ENCODE data around the gene DMD. TPM values are rescaled to one million over a fixed set of nuclear protein-coding genes. Genes with fewer than 3 reads are reported as not detected.

The DMD gene
- total and polyA plus RNA-seq, 2 donors (not counting 1 experiment from before 2014, with no cell fraction given) = 2.0 to 51.8 TPM

GRCh38 chrX:33045245-33045644 lies 166.1 kb downstream of the DMD start:
- H3K27ac ChIP-seq (ENCODE audit: low read length in 2 of 2) = no peak overlapping the region
- no peaks in the 10 kb centered on the region for H3K9me3 ChIP-seq (ENCODE audit: control extremely low read depth in 1 of 3, control insufficient read depth in 2 of 3, insufficient read depth in 1 of 3, low read length in 2 of 3)
- intact Hi-C loops (cut with micrococcal nuclease) = no loop called here
- no peak overlapping the region for H2AFZ ChIP-seq (ENCODE audit: insufficient read depth, low read depth, low read length, poor library complexity, severe bottlenecking)
- ChIA-PET CTCF (no interaction called here), POLR2A (no interaction called here)
- DNase-seq = no peak
- TF ChIP-seq EZH2 (IDR thresholded peaks at IDR 0.05; ENCODE audit: borderline replicate concordance, insufficient read depth, low read depth, low read length, poor library complexity, severe bottlenecking) = no peak
- no peak for TF ChIP-seq CTCF (IDR thresholded peaks at IDR 0.05)
- ATAC-seq (ENCODE audit: low read depth) = no peak
- no peaks in the 10 kb centered on the region for H3K4me1 ChIP-seq (ENCODE audit: control insufficient read depth in 2 of 2, insufficient read depth in 2 of 2, low read length in 2 of 2)
- no peaks in the 10 kb centered on the region for H4K20me1 ChIP-seq (ENCODE audit: control insufficient read depth, insufficient read depth, low read length, poor library complexity, severe bottlenecking)
- no peaks in the 10 kb centered on the region for H3K36me3 ChIP-seq (replicated peaks in 1 of 2; ENCODE audit: control extremely low read depth in 1 of 2, control insufficient read depth in 1 of 2, extremely low read depth in 1 of 2, insufficient read depth in 2 of 2, low read length in 1 of 2)
- H3K9ac ChIP-seq (ENCODE audit: low read length) = no peak overlapping the region
- H3K4me2 ChIP-seq (replicated peaks; ENCODE audit: low read depth, low read length, poor library complexity, severe bottlenecking) = no peak overlapping the region
- no peaks in the 10 kb centered on the region for H3K4me1 Mint-ChIP-seq
- no peak overlapping the region for H3K27ac Mint-ChIP-seq
- no peak overlapping the region for H3K4me3 ChIP-seq (ENCODE audit: control extremely low read depth in 1 of 5, extremely low read depth in 1 of 5, insufficient read depth in 1 of 5, low read depth in 2 of 5, low read length in 4 of 5)
- no peaks in the 10 kb centered on the region for H3K9me3 Mint-ChIP-seq (ENCODE audit: insufficient read depth)
- no CpG with 5 or more reads among the region's 3 CpGs for WGBS (ENCODE audit: insufficient coverage)
- H3K79me2 ChIP-seq (ENCODE audit: control insufficient read depth, insufficient read depth, low read length) = no peaks in the 10 kb centered on the region
- no peaks in the 10 kb centered on the region for H3K27me3 ChIP-seq (replicated peaks in 1 of 4; ENCODE audit: control extremely low read depth in 1 of 4, control insufficient read depth in 3 of 4, insufficient read depth in 4 of 4, low read length in 3 of 4)
- H3K27me3 Mint-ChIP-seq = no peaks in the 10 kb centered on the region
- H3K4me3 Mint-ChIP-seq = no peak overlapping the region

- Histone ChIP-seq H3K79me2 (ENCODE audit: control insufficient read depth, insufficient read depth, low read length) (no peaks in the 10 kb centered on the region), H3K4me2 (replicated peaks; ENCODE audit: low read depth, low read length, poor library complexity, severe bottlenecking) (no peak overlapping the region), H3K9me3 (ENCODE audit: control extremely low read depth in 1 of 3, control insufficient read depth in 2 of 3, insufficient read depth in 1 of 3, low read length in 2 of 3) (no peaks in the 10 kb centered on the region), H3K36me3 (replicated peaks in 1 of 2; ENCODE audit: control extremely low read depth in 1 of 2, control insufficient read depth in 1 of 2, extremely low read depth in 1 of 2, insufficient read depth in 2 of 2, low read length in 1 of 2) (no peaks in the 10 kb centered on the region), H3K4me1 (ENCODE audit: control insufficient read depth in 2 of 2, insufficient read depth in 2 of 2, low read length in 2 of 2) (no peaks in the 10 kb centered on the region), H3K9ac (ENCODE audit: low read length) (no peak overlapping the region), H2AFZ (ENCODE audit: insufficient read depth, low read depth, low read length, poor library complexity, severe bottlenecking) (no peak overlapping the region), H3K4me3 (ENCODE audit: control extremely low read depth in 1 of 5, extremely low read depth in 1 of 5, insufficient read depth in 1 of 5, low read depth in 2 of 5, low read length in 4 of 5) (no peak overlapping the region), H3K27me3 (replicated peaks in 1 of 4; ENCODE audit: control extremely low read depth in 1 of 4, control insufficient read depth in 3 of 4, insufficient read depth in 4 of 4, low read length in 3 of 4) (no peaks in the 10 kb centered on the region), H4K20me1 (ENCODE audit: control insufficient read depth, insufficient read depth, low read length, poor library complexity, severe bottlenecking) (no peaks in the 10 kb centered on the region), H3K27ac (ENCODE audit: low read length in 2 of 2) (no peak overlapping the region)
- no peak overlapping the region for H3K4me3 Mint-ChIP-seq
- no peak overlapping the region for H3K27ac Mint-ChIP-seq
- DNase-seq = no peak
- TF ChIP-seq CTCF (IDR thresholded peaks at IDR 0.05) (no peak), EZH2 (IDR thresholded peaks at IDR 0.05; ENCODE audit: borderline replicate concordance, insufficient read depth, low read depth, low read length, poor library complexity, severe bottlenecking) (no peak)
- no peaks in the 10 kb centered on the region for H3K4me1 Mint-ChIP-seq
- ChIA-PET CTCF (no interaction called here), POLR2A (no interaction called here)
- no peaks in the 10 kb centered on the region for H3K9me3 Mint-ChIP-seq (ENCODE audit: insufficient read depth)
- WGBS (ENCODE audit: insufficient coverage) = no CpG with 5 or more reads among the region's 22 CpGs
- intact Hi-C loops (cut with micrococcal nuclease) = no loop called here
- H3K27me3 Mint-ChIP-seq = no peaks in the 10 kb centered on the region
- ATAC-seq (ENCODE audit: low read depth) = no peak
Measured at GRCh38 chrX:33041141-33041540, 170.2 kb downstream of the DMD start.
